ENCODE data around the gene HPRT1. TPM values are rescaled to one million over a fixed set of nuclear protein-coding genes. Genes with fewer than 3 reads are reported as not detected.
A peak's percentile ranks its signal among the peaks of the same experiment; 100 is the strongest.

HPRT1 gene
- total RNA-seq, 1 donor from 2014 or later, result 17.3 TPM

DNA sequence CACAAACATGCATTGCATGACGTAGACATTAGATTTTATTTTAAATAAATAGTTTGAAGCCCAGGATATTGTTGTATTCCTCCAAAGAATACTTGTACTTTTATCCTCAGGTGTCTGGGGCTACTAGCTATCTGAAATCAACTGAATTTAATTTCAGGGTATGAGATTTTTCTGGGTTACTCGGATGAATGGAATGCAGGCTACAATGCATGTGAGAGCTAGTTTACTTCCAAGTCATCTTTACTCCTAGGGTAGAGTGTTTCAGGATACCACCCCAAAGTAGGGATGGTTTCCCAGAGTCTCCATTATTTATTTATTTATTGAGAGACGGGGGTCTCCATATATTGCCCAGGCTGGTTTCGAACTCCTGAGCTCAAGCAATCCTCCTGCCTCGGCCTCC lies 66.4 kb downstream of the HPRT1 start:
- Mint-ChIP-seq H3K36me3 (ENCODE audit: low read depth) (peaks cover 1% of the 10 kb centered on the region), H3K27ac (ENCODE audit: unreplicated experiment) (no peak overlapping the region), H3K4me3 (ENCODE audit: unreplicated experiment) (no peak overlapping the region), H3K4me1 (ENCODE audit: low read depth) (peaks cover 8% of the 10 kb centered on the region), H3K27me3 (ENCODE audit: low read depth) (no peaks in the 10 kb centered on the region), H3K9me3 (ENCODE audit: low read depth) (no peaks in the 10 kb centered on the region)
- TF ChIP-seq, protein P1, sequence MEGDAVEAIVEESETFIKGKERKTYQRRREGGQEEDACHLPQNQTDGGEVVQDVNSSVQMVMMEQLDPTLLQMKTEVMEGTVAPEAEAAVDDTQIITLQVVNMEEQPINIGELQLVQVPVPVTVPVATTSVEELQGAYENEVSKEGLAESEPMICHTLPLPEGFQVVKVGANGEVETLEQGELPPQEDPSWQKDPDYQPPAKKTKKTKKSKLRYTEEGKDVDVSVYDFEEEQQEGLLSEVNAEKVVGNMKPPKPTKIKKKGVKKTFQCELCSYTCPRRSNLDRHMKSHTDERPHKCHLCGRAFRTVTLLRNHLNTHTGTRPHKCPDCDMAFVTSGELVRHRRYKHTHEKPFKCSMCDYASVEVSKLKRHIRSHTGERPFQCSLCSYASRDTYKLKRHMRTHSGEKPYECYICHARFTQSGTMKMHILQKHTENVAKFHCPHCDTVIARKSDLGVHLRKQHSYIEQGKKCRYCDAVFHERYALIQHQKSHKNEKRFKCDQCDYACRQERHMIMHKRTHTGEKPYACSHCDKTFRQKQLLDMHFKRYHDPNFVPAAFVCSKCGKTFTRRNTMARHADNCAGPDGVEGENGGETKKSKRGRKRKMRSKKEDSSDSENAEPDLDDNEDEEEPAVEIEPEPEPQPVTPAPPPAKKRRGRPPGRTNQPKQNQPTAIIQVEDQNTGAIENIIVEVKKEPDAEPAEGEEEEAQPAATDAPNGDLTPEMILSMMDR (IDR thresholded peaks at IDR 0.05), result no peak
- no peak for DNase-seq (ENCODE audit: low spot score)

DNA sequence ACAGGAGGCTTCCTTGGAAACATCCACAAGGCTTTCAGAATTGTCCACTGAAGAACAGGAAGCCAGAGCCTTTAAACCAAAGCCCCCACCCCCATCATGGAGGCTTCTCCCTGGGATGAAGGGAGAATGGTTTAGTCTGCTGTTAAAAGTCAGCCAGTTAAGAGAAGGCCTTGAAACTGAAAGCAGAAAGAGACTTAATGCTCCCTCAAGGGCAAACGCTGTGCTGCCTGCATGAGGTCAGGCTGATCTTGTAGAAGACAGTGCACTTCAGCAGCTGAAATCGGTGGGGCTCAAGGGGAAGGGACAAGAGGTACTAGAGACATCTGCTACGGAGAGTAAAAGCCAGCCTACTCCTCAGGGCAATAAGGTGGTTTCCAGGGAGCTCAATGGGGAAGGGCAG lies 69.0 kb downstream of the HPRT1 start:
- H3K9me3 Mint-ChIP-seq (ENCODE audit: low read depth), result no peaks in the 10 kb centered on the region
- no peak overlapping the region for H3K4me3 Mint-ChIP-seq (ENCODE audit: unreplicated experiment)
- H3K27me3 Mint-ChIP-seq (ENCODE audit: low read depth), result no peaks in the 10 kb centered on the region
- DNase-seq (ENCODE audit: low spot score), result no peak
- peaks cover 8% of the 10 kb centered on the region for H3K4me1 Mint-ChIP-seq (ENCODE audit: low read depth)
- H3K27ac Mint-ChIP-seq (ENCODE audit: unreplicated experiment), result no peak overlapping the region
- TF ChIP-seq, protein P1 (IDR thresholded peaks at IDR 0.05), result no peak
- peaks cover 1% of the 10 kb centered on the region for H3K36me3 Mint-ChIP-seq (ENCODE audit: low read depth)

DNA sequence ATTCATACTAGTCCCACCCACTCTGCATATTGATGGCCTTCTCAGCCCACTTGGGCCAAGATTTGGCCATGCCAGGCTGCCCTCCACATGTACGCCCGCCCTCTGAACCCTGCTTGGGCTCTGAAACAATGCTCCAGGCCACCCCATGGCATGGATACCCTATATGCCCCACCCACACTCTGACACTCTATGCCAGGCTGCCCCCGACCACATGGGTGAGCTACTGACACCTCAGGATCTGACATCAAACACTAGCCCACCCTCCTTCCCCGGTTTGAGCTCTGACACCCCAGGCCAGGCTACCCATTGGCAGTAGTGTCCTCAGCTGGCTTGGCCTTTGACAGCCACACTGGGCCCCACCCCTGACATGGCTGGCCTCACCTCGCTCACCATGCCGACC lies 69.5 kb downstream of the HPRT1 start:
- peaks cover 1% of the 10 kb centered on the region for H3K36me3 Mint-ChIP-seq (ENCODE audit: low read depth)
- TF ChIP-seq, protein P1 (IDR thresholded peaks at IDR 0.05), result no peak
- H3K4me3 Mint-ChIP-seq (ENCODE audit: unreplicated experiment), result no peak overlapping the region
- no peaks in the 10 kb centered on the region for H3K27me3 Mint-ChIP-seq (ENCODE audit: low read depth)
- peaks cover 5% of the 10 kb centered on the region for H3K4me1 Mint-ChIP-seq (ENCODE audit: low read depth)
- H3K9me3 Mint-ChIP-seq (ENCODE audit: low read depth), result no peaks in the 10 kb centered on the region
- DNase-seq (ENCODE audit: low spot score), result no peak
- H3K27ac Mint-ChIP-seq (ENCODE audit: unreplicated experiment), result no peak overlapping the region

DNA sequence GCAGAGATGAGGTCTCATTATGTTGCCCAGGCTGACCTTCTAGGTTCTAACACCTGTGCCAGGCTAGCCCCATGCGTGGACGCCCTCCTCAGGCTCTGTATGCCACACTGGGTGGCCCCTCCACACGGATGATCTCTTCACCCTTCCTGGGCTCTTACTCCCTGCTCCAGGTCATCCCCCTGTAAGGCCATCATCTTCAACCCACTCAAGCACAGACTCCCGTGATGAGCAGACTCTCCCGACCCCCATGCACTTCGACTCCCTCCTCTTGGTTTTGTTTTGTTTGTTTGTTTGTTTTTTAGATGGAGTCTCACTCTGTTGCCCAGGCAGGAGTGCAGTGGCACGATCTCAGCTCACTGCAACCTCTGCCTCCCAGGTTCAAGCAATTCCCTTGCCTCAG lies 70.9 kb downstream of the HPRT1 start:
- H3K27ac Mint-ChIP-seq (ENCODE audit: unreplicated experiment), result no peak overlapping the region
- no peak for DNase-seq (ENCODE audit: low spot score)
- TF ChIP-seq, protein P1 (IDR thresholded peaks at IDR 0.05), result no peak
- H3K9me3 Mint-ChIP-seq (ENCODE audit: low read depth), result peaks cover 2% of the 10 kb centered on the region
- H3K4me3 Mint-ChIP-seq (ENCODE audit: unreplicated experiment), result no peak overlapping the region
- no peaks in the 10 kb centered on the region for H3K4me1 Mint-ChIP-seq (ENCODE audit: low read depth)
- H3K36me3 Mint-ChIP-seq (ENCODE audit: low read depth), result peaks cover 1% of the 10 kb centered on the region
- H3K27me3 Mint-ChIP-seq (ENCODE audit: low read depth), result no peaks in the 10 kb centered on the region

DNA sequence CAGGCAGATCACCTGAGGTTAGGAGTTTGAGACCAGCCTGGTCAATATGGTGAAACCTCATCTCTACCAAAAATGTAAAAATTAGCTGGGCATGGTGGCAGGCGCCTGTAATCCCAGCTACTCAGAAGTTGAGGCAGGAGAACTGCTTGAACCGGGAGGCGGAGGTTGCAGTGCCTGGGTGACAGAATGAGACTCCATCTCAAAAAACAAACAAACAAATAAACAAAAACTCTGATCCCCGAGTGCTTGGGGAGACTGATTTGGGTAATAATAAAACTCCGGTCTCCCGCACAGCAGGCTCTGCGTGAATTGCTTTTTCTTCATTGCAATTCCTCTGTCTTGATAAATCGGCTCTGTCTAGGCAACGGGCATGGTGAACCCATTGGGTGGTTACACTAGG lies 73.4 kb downstream of the HPRT1 start:
- Mint-ChIP-seq H3K4me1 (ENCODE audit: low read depth) (peaks cover 10% of the 10 kb centered on the region), H3K27ac (ENCODE audit: unreplicated experiment) (no peak overlapping the region), H3K27me3 (ENCODE audit: low read depth) (no peaks in the 10 kb centered on the region), H3K9me3 (ENCODE audit: low read depth) (peaks cover 2% of the 10 kb centered on the region), H3K36me3 (ENCODE audit: low read depth) (peaks cover 1% of the 10 kb centered on the region), H3K4me3 (ENCODE audit: unreplicated experiment) (peak overlapping the region; percentile 22)
- no peak for DNase-seq (ENCODE audit: low spot score)
- TF ChIP-seq, protein P1 (IDR thresholded peaks at IDR 0.05), result no peak
